Measurements from ENCODE around the gene MINDY3. TPM values are rescaled to one million over a fixed set of nuclear protein-coding genes. Genes with fewer than 3 reads are reported as not detected.

MINDY3 gene
- total RNA-seq (10 to 100 TPM; 16.0 to 26.0 (median 23.2) TPM), polyA plus RNA-seq (10 to 100 TPM; 10.8 to 17.6 TPM)
- long read RNA-seq, donor 1, transcript MINDY3-201 (15 exons, 2,381 nt), result major isoform, 7 of 11 reads
- long read RNA-seq, donor 1, partial matches to known transcripts, result 0 of 11 reads
- long read RNA-seq, donor 1, other reads (novel, unspliced or antisense), result 2 of 11 reads
- long read RNA-seq, donor 2, transcript MINDY3-206 (14 exons, 2,307 nt), result major isoform, 5 of 14 reads
- long read RNA-seq, donor 2, partial matches to known transcripts, result 1 of 14 reads
- long read RNA-seq, donor 2, other reads (novel, unspliced or antisense), result 5 of 14 reads
- long read RNA-seq, donor 3, transcript MINDY3-206 (14 exons, 2,307 nt), result minor isoform, 8 of 24 reads
- long read RNA-seq, donor 3, transcript MINDY3-201 (15 exons, 2,381 nt), result major isoform, 9 of 24 reads
- long read RNA-seq, donor 3, partial matches to known transcripts, result 0 of 24 reads
- long read RNA-seq, donor 3, other reads (novel, unspliced or antisense), result 6 of 24 reads

- H3K9me3 ChIP-seq, result peaks cover 0 to 3% (median 0%) of the 10 kb centered on the region in 11 donors
- H3K4me1 ChIP-seq, result peaks cover 0 to 43% (median 35%) of the 10 kb centered on the region in 9 donors
- H3K27ac ChIP-seq, result peak within 1 kb of the TSS; percentile 1 to 87 (median 81)
- peaks cover 0 to 23% (median 4%) of the 10 kb centered on the region in 7 donors for H3K27me3 ChIP-seq
- no peaks in the 10 kb centered on the region for H3K36me3 ChIP-seq
- peak within 1 kb of the TSS; percentile 78 to 98 (median 92) for H3K4me3 ChIP-seq
- intact Hi-C loops (cut with DNase I), result no loop called here
- DNase-seq (peak; percentile 78 to 85), ATAC-seq (peak; percentile 96 to 99 (median 98))
- WGBS, 2 donors, result 0% methylated on average over 47 of the region's 47 CpGs
- TF ChIP-seq CTCF (IDR thresholded peaks at IDR 0.05), result no peak
Observed at GRCh38 chr10:15859906-15860691, at the start of gene MINDY3. MINDY3 (minus strand) TSS chr10:15860507; CDS start chr10:15860299, 208 bp downstream.

- Histone ChIP-seq H3K9me3 (no peaks in the 10 kb centered on the region), H3K36me3 (no peaks in the 10 kb centered on the region), H3K4me1 (no peaks in the 10 kb centered on the region), H3K27me3 (peaks cover 0 to 22% (median 10%) of the 10 kb centered on the region in 7 donors), H3K27ac (no peak overlapping the region), H3K4me3 (no peak overlapping the region)
- DNase-seq, result no peak
- ATAC-seq, result no peak
- intact Hi-C loops (cut with DNase I), result loop anchor here in 9 of 10 donors (5.0 to 10.0 kb wide), 3 partner anchors 873 to 903 kb away; no protein-coding TSS in a partner anchor
- TF ChIP-seq CTCF (IDR thresholded peaks at IDR 0.05), result no peak
- 50 to 58% methylated on average over 3 of the region's 3 CpGs for WGBS, 2 donors
Observed at GRCh38 chr10:15901889-15902288, 41.6 kb upstream of the MINDY3 start.

- no peak overlapping the region for H3K4me3 ChIP-seq
- ATAC-seq, result no peak
- H3K9me3 ChIP-seq, result no peaks in the 10 kb centered on the region
- DNase-seq, result no peak
- peaks cover 0 to 27% (median 14%) of the 10 kb centered on the region in 7 donors for H3K27me3 ChIP-seq
- H3K27ac ChIP-seq, result no peak overlapping the region
- 56 to 67% methylated on average over 4 of the region's 4 CpGs for WGBS, 2 donors
- no peaks in the 10 kb centered on the region for H3K36me3 ChIP-seq
- intact Hi-C loops (cut with DNase I), result loop anchor here in 1 of 10 donors (10.0 kb wide), 1 partner anchor 57 kb away; no protein-coding TSS in a partner anchor
- no peaks in the 10 kb centered on the region for H3K4me1 ChIP-seq
- TF ChIP-seq CTCF (IDR thresholded peaks at IDR 0.05), result peak in 4 of 9 donors; percentile 7 to 30 (median 20)
Observed at GRCh38 chr10:15898046-15898445, 37.7 kb upstream of the MINDY3 start.

- no peak for TF ChIP-seq CTCF (IDR thresholded peaks at IDR 0.05)
- no peak overlapping the region for H3K27ac ChIP-seq
- H3K27me3 ChIP-seq, result peaks cover 0 to 31% (median 14%) of the 10 kb centered on the region in 7 donors
- no peaks in the 10 kb centered on the region for H3K36me3 ChIP-seq
- ATAC-seq (no peak), DNase-seq (no peak)
- H3K4me3 ChIP-seq, result no peak overlapping the region
- intact Hi-C loops (cut with DNase I), result loop anchor here in 1 of 10 donors (10.0 kb wide), 1 partner anchor 58 kb away; no protein-coding TSS in a partner anchor
- no peaks in the 10 kb centered on the region for H3K9me3 ChIP-seq
- 39 to 43% methylated on average over 3 of the region's 3 CpGs for WGBS, 2 donors
- no peaks in the 10 kb centered on the region for H3K4me1 ChIP-seq
Observed at GRCh38 chr10:15897287-15897686, 37.0 kb upstream of the MINDY3 start.
